HL-60 (cell line): ENCODE measurements around the gene CEACAM18.

Source experiments
- CTCF ChIP-seq: IDR thresholded peaks from one replicate; pipeline ENCODE4 v1.5.1; 2011; ENCODE audit warnings: low read length, control low read depth, inconsistent platforms; ENCODE audit not compliant: insufficient read depth
- GABPA ChIP-seq: IDR thresholded peaks from 2 replicates; pipeline ENCODE4 v1.6.1; 2012; ENCODE audit warnings: low read depth
- POLR2AphosphoS5 ChIP-seq: IDR thresholded peaks from 2 replicates; pipeline ENCODE4 v1.6.1; 2012; ENCODE audit warnings: low read depth

GRCh38 chr19:51535535-51535934 is 57.2 kb downstream of the CEACAM18 start:
- TF ChIP-seq CTCF (no peak), GABPA (no peak), POLR2AphosphoS5 (no peak)
